Body of pancreas (tissue), 4 donors: Measurements from ENCODE around the gene RASL12. TPM values are rescaled to one million over a fixed set of nuclear protein-coding genes. Genes with fewer than 3 reads are reported as not detected.
"Not testable (repeated sequence)": the region's sequence is repeated elsewhere in the genome, so short reads cannot be mapped to it uniquely, and the experiment has no call there.

Source experiments
- ATAC-seq: fragments of 150-250 bp; one replicate; pipeline ENCODE4 v1.9.1; 2016
- DNase-seq, 4 donors: peaks; one replicate each; pipeline ENCODE4 v3.0.0-alpha.2; 2019
- H3K27ac ChIP-seq, 4 donors: fragments of 200-600 bp; sonication (generic); 1 replicate in 3 of 4; 2 replicates in 1 of 4; pipeline versions ENCODE4 v1.5.1 to v1.6.1; 2016 to 2019; ENCODE audit warnings: mild to moderate bottlenecking in 1 of 4, mixed read lengths in 1 of 4, moderate library complexity in 1 of 4
- H3K27me3 ChIP-seq, 2 donors: fragments of 200-600 bp; sonication (generic); one replicate each; pipeline ENCODE4 v1.6.0; 2016; ENCODE audit warnings: mild to moderate bottlenecking in 1 of 2
- H3K36me3 ChIP-seq, 2 donors: fragments of 200-600 bp; sonication (generic); replicated peaks in 1 of 2; 2 replicates each; pipeline ENCODE4 v1.5.1; 2016; ENCODE audit warnings: low read depth in 2 of 2; ENCODE audit not compliant: insufficient read depth in 1 of 2
- H3K4me1 ChIP-seq: fragments of 200-600 bp; sonication (generic); one replicate; pipeline ENCODE4 v1.6.0; 2016
- H3K4me3 ChIP-seq, 2 donors: fragments of 200-600 bp; sonication (generic); 1 replicate in 1 of 2; 2 replicates in 1 of 2; pipeline ENCODE4 v1.5.1; 2016 to 2019
- H3K9me3 ChIP-seq, 3 donors: fragments of 200-600 bp; sonication (generic); 1 replicate in 2 of 3; 2 replicates in 1 of 3; pipeline ENCODE4 v1.5.1; 2016
- POLR2A ChIP-seq, 3 donors: fragments of 450-650 bp; IDR thresholded peaks; one replicate each; pipeline ENCODE4 v1.6.1; 2016; ENCODE audit warnings: antibody characterized with exemption in 3 of 3, mild to moderate bottlenecking in 2 of 3
- WGBS, 2 donors: methylation state at CpG; one replicate each; pipeline ENCODE4 v1.1.5; 2017; 5-methylcytosine and 5-hydroxymethylcytosine counted together
- intact Hi-C: fragments of 100-400 bp; cut with DNase I; formaldehyde crosslinking; loops from one replicate; pipeline ENCODE4 v1.15.1; 2023
- total RNA-seq, 2 donors: library from RNA; depleted of rRNA; stranded (reverse); fragments of >200 nt; gene quantifications; one replicate each; pipeline ENCODE4 v1.1.0, GENCODE V29; 2016
- TF ChIP-seq, protein P1 (sequence below), 7 experiments: fragments of 450-650 bp in 4 of 7; fragments of 200-600 bp in 3 of 7; sonication (generic) in 3 of 7; IDR thresholded peaks; one replicate each; pipeline ENCODE4 v1.5.1; 2016 to 2019; ENCODE audit warnings: antibody characterized with exemption in 7 of 7

RASL12 gene
- total RNA-seq, 2 donors from 2014 or later = 3.1 to 4.6 TPM

DNA sequence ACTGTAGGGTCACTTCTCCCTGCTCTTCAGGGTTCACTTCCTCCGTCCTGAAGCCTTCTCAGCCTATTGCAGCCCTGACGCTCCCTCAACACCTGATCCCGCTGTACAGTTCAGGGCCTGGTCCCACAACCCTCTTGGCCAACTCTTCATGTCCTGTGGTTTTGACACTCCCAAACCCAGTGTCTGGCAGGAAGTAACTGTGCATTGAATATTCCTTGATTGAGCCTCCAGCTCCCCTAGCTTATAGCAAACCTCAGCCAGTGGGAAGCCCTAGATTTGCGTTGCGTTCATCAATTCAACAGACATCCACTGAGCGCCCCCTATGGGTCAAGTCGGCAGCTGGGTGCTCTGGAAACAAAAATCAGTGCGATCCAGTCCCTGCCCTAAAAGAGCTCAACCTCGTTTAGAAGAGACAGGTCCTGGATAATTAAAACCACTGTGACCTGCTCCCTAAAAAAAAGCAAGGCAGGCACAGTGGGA is 33.7 kb upstream of the RASL12 start:
- TF ChIP-seq, protein P1, sequence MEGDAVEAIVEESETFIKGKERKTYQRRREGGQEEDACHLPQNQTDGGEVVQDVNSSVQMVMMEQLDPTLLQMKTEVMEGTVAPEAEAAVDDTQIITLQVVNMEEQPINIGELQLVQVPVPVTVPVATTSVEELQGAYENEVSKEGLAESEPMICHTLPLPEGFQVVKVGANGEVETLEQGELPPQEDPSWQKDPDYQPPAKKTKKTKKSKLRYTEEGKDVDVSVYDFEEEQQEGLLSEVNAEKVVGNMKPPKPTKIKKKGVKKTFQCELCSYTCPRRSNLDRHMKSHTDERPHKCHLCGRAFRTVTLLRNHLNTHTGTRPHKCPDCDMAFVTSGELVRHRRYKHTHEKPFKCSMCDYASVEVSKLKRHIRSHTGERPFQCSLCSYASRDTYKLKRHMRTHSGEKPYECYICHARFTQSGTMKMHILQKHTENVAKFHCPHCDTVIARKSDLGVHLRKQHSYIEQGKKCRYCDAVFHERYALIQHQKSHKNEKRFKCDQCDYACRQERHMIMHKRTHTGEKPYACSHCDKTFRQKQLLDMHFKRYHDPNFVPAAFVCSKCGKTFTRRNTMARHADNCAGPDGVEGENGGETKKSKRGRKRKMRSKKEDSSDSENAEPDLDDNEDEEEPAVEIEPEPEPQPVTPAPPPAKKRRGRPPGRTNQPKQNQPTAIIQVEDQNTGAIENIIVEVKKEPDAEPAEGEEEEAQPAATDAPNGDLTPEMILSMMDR (IDR thresholded peaks at IDR 0.05) = peak in 6 of 7 experiments; percentile 38 to 58 (median 43)
- TF ChIP-seq POLR2A (IDR thresholded peaks at IDR 0.05) = no peak
- no peak overlapping the region for H3K27ac ChIP-seq

DNA sequence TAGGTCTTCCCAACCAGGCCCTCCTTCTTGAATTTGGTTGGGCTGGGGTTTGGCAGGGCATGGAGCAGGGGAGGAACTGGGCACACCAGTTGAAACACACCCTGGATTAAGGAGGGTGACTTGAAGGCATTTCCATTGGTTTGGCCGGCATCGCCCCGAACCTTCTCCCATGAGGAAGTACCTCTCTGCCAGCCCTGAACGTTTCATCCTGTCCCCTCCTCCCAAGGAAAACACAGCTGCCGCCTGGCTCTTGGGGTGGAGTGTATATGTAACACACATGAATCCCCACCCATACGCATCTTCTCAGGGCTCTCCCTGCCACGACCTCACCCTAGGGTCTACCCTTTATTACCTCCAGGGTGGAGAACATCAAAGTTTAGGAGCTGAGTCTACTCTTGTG is 32.7 kb upstream of the RASL12 start:
- ATAC-seq = no peak
- no peak for DNase-seq
- no peak for TF ChIP-seq POLR2A (IDR thresholded peaks at IDR 0.05)
- TF ChIP-seq, protein P1 (IDR thresholded peaks at IDR 0.05) = no peak
- H3K27ac ChIP-seq = no peak overlapping the region
- intact Hi-C loops = no loop called here
- no peak overlapping the region for H3K4me3 ChIP-seq
- peaks cover 6 to 8% of the 10 kb centered on the region in 2 donors for H3K36me3 ChIP-seq
- WGBS, 2 donors = 78 to 82% methylated on average over 7 of the region's 7 CpGs
- no peaks in the 10 kb centered on the region for H3K9me3 ChIP-seq
- H3K4me1 ChIP-seq = no peaks in the 10 kb centered on the region
- H3K27me3 ChIP-seq = no peaks in the 10 kb centered on the region

More for the DNA sequence above, 33.7 kb upstream of the RASL12 start:
- H3K9me3 ChIP-seq = no peaks in the 10 kb centered on the region
- peak; percentile 39 to 57 (median 46) for DNase-seq
- no peak overlapping the region for H3K4me3 ChIP-seq
- intact Hi-C loops = no loop called here
- no peaks in the 10 kb centered on the region for H3K4me1 ChIP-seq
- H3K27me3 ChIP-seq = no peaks in the 10 kb centered on the region
- H3K36me3 ChIP-seq = peaks cover 6 to 9% of the 10 kb centered on the region in 2 donors
- WGBS, 2 donors = 50 to 60% methylated on average over 9 of the region's 9 CpGs
- ATAC-seq = no peak

DNA sequence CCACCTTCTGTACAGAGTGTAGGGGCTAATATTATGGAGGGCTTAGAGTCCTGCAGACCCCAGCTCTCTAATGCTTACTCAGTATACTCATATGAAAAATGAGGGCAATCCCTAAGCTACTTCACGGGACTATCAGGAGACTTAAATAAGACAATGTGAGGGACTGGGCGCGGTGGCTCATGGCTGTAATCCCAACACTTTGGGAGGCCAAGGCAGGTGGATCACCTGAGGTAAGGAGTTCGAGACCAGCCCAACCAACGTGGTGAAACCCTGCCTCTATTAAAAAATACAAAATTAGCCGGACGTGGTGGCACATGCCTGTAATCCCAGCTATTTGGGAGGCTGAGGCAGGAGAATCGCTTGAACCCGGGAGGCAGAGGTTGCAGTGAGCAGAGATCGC is 32.0 kb upstream of the RASL12 start:
- not testable (repeated sequence) for DNase-seq, ATAC-seq

DNA sequence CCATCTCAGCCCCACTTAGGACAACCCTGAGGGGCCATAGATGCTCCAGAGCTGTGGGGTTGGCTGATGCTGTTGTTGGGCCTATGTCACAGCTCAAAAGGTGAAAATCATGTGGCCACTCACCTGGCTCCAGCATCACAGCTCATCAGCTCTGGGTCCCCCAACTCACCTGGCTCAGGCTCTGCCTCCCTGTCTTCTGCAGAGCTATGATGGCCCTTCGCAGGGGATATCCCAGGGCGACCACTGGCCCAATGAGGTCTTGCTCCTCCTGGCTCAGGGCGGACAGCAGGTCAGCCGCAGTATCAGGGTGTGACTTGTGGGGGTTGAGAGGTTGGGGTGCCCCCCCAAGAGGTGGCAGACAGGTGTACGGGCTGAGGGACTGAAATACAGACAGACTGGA is 31.5 kb upstream of the RASL12 start:
- TF ChIP-seq, protein P1 (IDR thresholded peaks at IDR 0.05) = no peak
- no peak for TF ChIP-seq POLR2A (IDR thresholded peaks at IDR 0.05)
- intact Hi-C loops = no loop called here
- no peak overlapping the region for H3K4me3 ChIP-seq
- WGBS, 2 donors = 93% methylated on average over 5 of the region's 5 CpGs; no CpG with 5 or more reads in 1 of the 2 donors
- no peaks in the 10 kb centered on the region for H3K4me1 ChIP-seq
- no peak overlapping the region for H3K27ac ChIP-seq
- no peak for DNase-seq
- H3K27me3 ChIP-seq = no peaks in the 10 kb centered on the region
- no peaks in the 10 kb centered on the region for H3K9me3 ChIP-seq
- ATAC-seq = no peak
- peaks cover 4 to 6% of the 10 kb centered on the region in 2 donors for H3K36me3 ChIP-seq

More for the DNA sequence above, 32.0 kb upstream of the RASL12 start:
- H3K27ac ChIP-seq, H3K4me3 ChIP-seq, H3K27me3 ChIP-seq, H3K36me3 ChIP-seq, intact Hi-C loops, H3K4me1 ChIP-seq, H3K9me3 ChIP-seq: not testable (repeated sequence)
- WGBS, 2 donors = 89 to 94% methylated on average over 10 of the region's 10 CpGs

DNA sequence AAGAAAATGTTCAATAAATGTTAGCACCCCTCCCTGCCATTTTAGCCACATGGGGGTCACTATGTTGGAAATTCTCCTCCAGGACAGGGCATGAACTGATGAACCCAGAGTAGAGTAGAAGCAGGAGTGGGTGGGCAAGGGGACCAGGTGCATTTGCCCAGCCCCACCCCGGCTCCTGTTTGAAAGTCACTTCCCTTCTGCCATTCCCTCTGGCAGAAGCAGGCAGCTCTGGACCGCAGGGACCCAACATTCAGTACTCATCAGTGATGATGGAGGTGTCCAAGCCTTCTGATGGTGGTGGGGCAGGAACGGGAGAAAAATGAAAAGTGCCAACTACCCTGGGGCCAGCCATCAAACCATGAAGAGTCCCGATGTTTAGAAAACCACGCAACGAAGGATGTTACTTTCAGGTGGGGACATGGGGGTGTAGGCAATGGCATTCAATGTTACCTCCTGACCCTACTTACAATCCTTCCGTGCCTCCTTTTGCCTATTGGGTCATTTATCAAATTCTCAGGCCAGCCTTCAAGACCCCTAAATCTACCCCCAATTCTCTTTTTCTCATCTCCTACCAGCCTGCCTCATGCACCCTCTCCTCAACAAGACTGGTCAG is 30.0 kb upstream of the RASL12 start:
- TF ChIP-seq, protein P1 (IDR thresholded peaks at IDR 0.05) = no peak
- TF ChIP-seq POLR2A (IDR thresholded peaks at IDR 0.05) = no peak
- intact Hi-C loops = no loop called here
- DNase-seq = no peak
- Histone ChIP-seq H3K27me3 (no peaks in the 10 kb centered on the region), H3K9me3 (no peaks in the 10 kb centered on the region), H3K36me3 (peaks cover 4 to 6% of the 10 kb centered on the region in 2 donors), H3K4me3 (no peak overlapping the region), H3K4me1 (no peaks in the 10 kb centered on the region), H3K27ac (no peak overlapping the region)
- ATAC-seq = no peak
- 90 to 96% methylated on average over 7 of the region's 7 CpGs for WGBS, 2 donors
